AG09319 (cell line): ENCODE results near the gene TNPO2.

Source experiments
- DNase-seq: peaks from one replicate; pipeline ENCODE4 v3.0.0-alpha.2; 2010; ENCODE audit warnings: low read depth; ENCODE audit errors: extremely low read depth
- CTCF ChIP-seq: IDR thresholded peaks from 2 replicates; pipeline ENCODE4 v1.5.1; 2011; ENCODE audit warnings: low read depth, mild to moderate bottlenecking, inconsistent platforms, low read length, moderate library complexity

The TNPO2 gene

DNA sequence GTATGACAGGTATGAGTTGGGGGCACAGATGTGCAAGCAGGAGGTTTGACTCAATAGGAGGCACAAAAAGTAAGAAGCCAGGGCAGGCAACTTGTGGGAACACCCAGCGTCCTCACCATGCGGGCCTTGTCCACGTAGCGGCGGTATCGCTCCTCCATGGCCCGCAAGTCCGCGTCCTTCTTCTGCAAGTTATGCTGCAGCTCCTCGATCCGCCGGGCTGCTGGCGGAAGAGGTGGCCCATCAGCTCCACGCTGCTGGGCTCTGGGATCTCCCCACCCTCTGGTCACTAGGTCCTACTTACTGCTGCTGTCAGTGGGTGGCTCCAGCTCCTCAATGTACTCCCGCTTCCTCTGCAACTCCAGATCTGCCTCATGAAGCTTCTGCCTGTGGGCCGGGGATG lies 41.0 kb upstream of the TNPO2 start:
- DNase-seq = no peak

DNA sequence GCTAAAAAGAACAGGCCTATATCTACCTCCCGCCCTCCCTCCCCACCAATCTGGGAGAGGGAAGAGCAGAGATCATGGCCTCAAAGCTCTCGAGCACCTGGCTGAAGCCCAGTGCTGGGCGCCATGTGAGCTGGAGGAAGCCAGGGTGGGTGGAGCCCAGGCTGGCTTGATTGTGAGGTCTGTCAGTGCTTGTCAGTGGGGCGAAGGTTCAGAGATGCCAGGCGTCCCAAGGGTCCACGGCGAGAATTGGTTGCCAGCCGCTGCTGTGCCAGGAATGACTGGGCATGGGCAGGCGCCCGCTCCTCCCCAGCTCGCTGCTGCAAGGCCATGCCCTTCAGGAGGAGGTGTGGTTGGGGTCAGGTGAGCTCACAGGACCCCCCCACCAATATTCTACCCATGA lies 39.4 kb upstream of the TNPO2 start:
- no peak for DNase-seq
- no peak for TF ChIP-seq CTCF

More for the DNA sequence above, 41.0 kb upstream of the TNPO2 start:
- no peak for TF ChIP-seq CTCF

GRCh38 chr19:12759686-12760085 lies 36.0 kb upstream of the TNPO2 start:
- no peak for TF ChIP-seq CTCF
- no peak for DNase-seq

DNA sequence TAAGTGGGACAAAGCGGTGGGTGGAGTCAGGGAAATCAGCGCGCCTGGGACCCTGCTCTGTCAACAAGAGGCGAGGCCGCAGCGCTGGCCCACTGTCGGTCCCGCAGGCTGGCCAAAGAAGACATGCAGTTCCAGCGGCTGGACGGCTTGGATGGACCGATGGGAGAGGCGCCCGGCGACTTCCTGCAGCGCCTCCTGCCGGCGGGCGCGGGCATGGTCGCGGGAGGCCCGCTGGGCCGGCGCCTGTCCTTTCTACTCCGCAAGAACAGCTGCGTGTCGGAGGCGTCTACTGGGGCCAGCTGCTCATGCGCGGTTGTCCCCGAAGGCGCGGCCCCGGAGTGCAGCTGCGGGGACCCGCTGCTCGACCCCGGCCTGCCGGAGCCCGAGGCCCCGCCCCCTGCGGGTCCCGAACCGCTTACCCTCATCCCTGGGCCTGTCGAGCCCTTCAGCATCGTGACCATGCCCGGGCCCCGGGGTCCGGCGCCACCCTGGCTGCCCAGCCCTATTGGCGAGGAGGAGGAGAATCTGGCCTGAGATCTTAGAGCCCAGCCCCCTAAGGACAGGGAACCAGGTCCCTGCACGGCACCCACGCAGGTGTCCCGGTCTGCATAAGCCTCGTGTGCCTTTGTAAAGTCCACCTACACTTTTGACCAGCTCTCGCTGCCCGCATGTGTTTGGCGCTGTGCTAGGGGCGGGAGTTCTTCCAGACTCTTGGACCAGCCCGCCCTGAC lies 34.0 kb upstream of the TNPO2 start:
- DNase-seq = peak; percentile 34
- TF ChIP-seq CTCF = peak; percentile 74

DNA sequence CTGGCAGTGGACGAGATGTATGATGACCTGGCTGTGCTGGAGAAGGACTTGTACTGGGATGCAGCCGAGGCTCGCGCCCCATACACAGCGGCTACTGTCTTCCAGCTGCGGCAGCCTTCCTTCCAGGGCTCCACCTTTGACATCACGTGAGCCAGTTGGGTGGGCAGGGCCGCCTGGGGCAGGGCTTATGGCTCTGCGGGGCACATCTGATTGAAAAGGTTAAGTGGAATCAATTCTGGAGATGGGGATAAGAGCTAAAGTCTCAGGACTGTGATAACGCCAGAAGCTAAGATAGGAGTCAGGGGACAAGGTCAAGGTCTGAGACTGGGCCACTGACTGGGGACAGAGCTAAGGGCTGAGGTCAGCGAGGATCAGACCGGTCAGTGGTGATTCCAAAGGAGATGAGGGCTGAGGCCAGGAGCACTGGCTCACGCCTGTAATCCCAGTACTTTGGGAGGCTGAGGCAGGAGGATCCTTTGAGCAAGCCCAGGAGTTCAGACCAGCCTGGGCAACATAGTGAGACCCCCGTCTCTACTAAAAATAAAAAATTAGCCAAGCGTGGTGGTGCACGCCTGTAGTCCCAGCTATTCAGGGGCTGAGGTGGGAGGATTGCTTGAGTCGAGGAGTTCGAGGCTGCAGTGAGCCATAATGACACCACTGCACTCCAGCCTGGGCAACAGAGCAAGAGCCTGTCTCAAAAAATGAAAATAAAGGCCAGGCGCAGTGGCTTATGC lies 32.6 kb upstream of the TNPO2 start:
- no peak for DNase-seq
- no peak for TF ChIP-seq CTCF

DNA sequence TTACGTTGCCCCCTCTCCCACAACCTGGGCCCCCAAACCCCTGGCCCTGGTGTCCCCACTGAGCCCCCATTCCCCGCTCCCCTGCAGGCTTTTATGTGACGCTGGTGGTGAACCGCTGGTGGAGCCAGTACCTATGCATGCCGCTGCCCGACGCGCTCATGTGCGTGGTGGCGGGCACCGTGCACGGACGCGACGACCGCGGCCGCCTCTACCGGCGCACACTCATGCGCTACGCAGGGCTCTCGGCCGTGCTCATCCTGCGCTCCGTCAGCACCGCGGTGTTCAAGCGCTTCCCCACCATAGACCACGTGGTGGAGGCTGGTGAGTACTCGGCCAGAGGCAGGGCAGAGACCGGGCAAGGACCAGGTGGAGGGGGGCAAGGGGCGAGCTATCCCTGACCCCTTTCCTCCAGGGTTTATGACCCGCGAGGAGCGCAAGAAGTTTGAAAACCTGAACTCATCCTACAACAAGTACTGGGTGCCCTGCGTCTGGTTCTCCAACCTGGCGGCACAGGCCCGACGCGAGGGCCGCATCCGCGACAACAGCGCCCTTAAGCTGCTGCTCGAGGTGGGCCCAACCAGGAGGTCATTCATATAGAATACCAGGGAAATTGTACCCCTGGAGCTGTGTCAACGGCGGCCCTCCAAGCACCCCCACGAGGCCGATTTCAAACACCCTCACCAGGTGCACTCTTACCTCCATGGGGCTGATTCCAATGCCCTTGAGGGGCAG lies 30.9 kb upstream of the TNPO2 start:
- TF ChIP-seq CTCF = no peak

More for the DNA sequence above, 30.9 kb upstream of the TNPO2 start:
- DNase-seq = no peak
